Neural progenitor cell (in vitro differentiated cells): ENCODE measurements around the gene JAG2.

Source experiments
- EZH2 ChIP-seq: fragments of 200-600 bp; sonication (generic); IDR thresholded peaks from 2 replicates; pipeline ENCODE4 v1.6.1; 2017; ENCODE audit warnings: antibody characterized with exemption, mild to moderate bottlenecking, moderate library complexity
- EZH2phosphoT487 ChIP-seq: fragments of 200-600 bp; sonication (generic); IDR thresholded peaks from 2 replicates; pipeline ENCODE4 v1.6.1; 2017; ENCODE audit warnings: antibody characterized with exemption
- TF ChIP-seq, protein P1 (sequence below): fragments of 200-600 bp; sonication (generic); IDR thresholded peaks from 2 replicates; pipeline ENCODE4 v1.5.1; 2017; ENCODE audit warnings: antibody characterized with exemption, mild to moderate bottlenecking

DNA sequence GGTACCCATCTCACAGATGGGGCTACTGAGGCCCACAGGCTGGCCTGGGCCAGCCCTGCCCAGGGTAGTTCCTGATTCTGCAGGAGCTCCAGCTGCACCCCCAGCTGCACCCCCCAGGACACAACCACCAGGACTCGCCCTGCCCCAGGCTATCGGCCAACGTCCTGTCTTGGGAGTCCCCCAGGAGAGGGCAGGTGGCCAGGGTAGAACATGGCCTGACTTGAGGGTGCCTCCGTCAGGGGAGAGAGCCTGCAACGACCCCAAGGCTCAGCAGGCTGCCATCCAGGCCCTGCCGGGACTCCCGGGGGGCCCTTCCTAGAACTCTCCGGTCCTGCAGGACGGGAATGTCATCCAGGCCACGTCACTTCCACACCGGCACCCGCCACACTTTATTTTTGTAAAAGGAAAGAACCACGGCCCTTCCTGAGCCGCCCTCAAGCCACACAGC lies 15.8 kb downstream of the JAG2 start:
- TF ChIP-seq, protein P1, sequence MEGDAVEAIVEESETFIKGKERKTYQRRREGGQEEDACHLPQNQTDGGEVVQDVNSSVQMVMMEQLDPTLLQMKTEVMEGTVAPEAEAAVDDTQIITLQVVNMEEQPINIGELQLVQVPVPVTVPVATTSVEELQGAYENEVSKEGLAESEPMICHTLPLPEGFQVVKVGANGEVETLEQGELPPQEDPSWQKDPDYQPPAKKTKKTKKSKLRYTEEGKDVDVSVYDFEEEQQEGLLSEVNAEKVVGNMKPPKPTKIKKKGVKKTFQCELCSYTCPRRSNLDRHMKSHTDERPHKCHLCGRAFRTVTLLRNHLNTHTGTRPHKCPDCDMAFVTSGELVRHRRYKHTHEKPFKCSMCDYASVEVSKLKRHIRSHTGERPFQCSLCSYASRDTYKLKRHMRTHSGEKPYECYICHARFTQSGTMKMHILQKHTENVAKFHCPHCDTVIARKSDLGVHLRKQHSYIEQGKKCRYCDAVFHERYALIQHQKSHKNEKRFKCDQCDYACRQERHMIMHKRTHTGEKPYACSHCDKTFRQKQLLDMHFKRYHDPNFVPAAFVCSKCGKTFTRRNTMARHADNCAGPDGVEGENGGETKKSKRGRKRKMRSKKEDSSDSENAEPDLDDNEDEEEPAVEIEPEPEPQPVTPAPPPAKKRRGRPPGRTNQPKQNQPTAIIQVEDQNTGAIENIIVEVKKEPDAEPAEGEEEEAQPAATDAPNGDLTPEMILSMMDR = no peak
- TF ChIP-seq EZH2phosphoT487 = no peak
- no peak for TF ChIP-seq EZH2
